GM18499 (cell line): ENCODE measurements around the gene KIF20A.
A peak's percentile ranks its signal among the peaks of the same experiment; 100 is the strongest.
"Not testable (repeated sequence)": the region's sequence is repeated elsewhere in the genome, so short reads cannot be mapped to it uniquely, and the experiment has no call there.

Experiments used
- ATAC-seq: cut with Tn5 transposase; IDR thresholded peaks from one replicate; pipeline ENCODE4 v1.9.1; 2021; ENCODE audit warnings: moderate number of reproducible peaks; ENCODE audit not compliant: insufficient read depth, unreplicated experiment

Gene KIF20A

GRCh38 chr5:138178516-138179276 lies at the start of gene KIF20A, which contains the start of gene BRD8:
KIF20A (plus strand) TSS chr5:138179112; CDS start chr5:138179681, 569 bp downstream.
BRD8 (minus strand) TSS chr5:138178630; CDS start chr5:138178614, 16 bp downstream.
- peak; percentile 68 for ATAC-seq

GRCh38 chr5:138129347-138129746 lies 49.6 kb upstream of the KIF20A start:
- ATAC-seq, result no peak

GRCh38 chr5:138132543-138132942 lies 46.4 kb upstream of the KIF20A start:
- ATAC-seq, result no peak

- no peak for ATAC-seq
Measured at GRCh38 chr5:138138949-138139780, 39.7 kb upstream of the KIF20A start, which contains the start of gene NME5. NME5 (minus strand) TSS chr5:138139428; CDS start chr5:138138780, 648 bp downstream.

- no peak for ATAC-seq
Measured at GRCh38 chr5:138139781-138140090, 39.2 kb upstream of the KIF20A start.

GRCh38 chr5:138140268-138140667 lies 38.6 kb upstream of the KIF20A start:
- no peak for ATAC-seq

GRCh38 chr5:138141734-138142133 lies 37.2 kb upstream of the KIF20A start:
- no peak for ATAC-seq

- not testable (repeated sequence) for ATAC-seq
Measured at GRCh38 chr5:138143578-138143977, 35.3 kb upstream of the KIF20A start.

GRCh38 chr5:138148811-138149210 lies 30.1 kb upstream of the KIF20A start:
- ATAC-seq, result no peak

- ATAC-seq, result no peak
Measured at GRCh38 chr5:138149530-138149929, 29.4 kb upstream of the KIF20A start.

GRCh38 chr5:138155977-138156376 lies 22.9 kb upstream of the KIF20A start:
- ATAC-seq, result not testable (repeated sequence)

- ATAC-seq, result no peak
Measured at GRCh38 chr5:138157626-138158025, 21.3 kb upstream of the KIF20A start.

- no peak for ATAC-seq
Measured at GRCh38 chr5:138159666-138160065, 19.2 kb upstream of the KIF20A start.

GRCh38 chr5:138160706-138161105 lies 18.2 kb upstream of the KIF20A start:
- no peak for ATAC-seq

- ATAC-seq, result no peak
Measured at GRCh38 chr5:138163721-138164120, 15.2 kb upstream of the KIF20A start.

GRCh38 chr5:138169124-138169523 lies 9.8 kb upstream of the KIF20A start:
- no peak for ATAC-seq

- ATAC-seq, result no peak
Measured at GRCh38 chr5:138170299-138170698, 8.6 kb upstream of the KIF20A start.

- ATAC-seq, result no peak
Measured at GRCh38 chr5:138177941-138178515, 884 bp upstream of the KIF20A start.

GRCh38 chr5:138179277-138179857 lies 455 bp downstream of the KIF20A start:
- ATAC-seq, result no peak

GRCh38 chr5:138180183-138180782 lies 1.4 kb downstream of the KIF20A start:
- no peak for ATAC-seq
